Erythroblast (primary cell): ENCODE results near the gene NCR3LG1.

Experiments
- DNase-seq, 2 experiments: peaks; one replicate each; lab custom pipeline; 2025; lab: John Stamatoyannopoulos, UW
- GATA1 ChIP-seq: IDR thresholded peaks from 2 replicates; pipeline ENCODE4 v1.6.1; 2011; ENCODE audit warnings: low read depth, mild to moderate bottlenecking, control low read depth, low read length, moderate library complexity
- POLR2A ChIP-seq: IDR thresholded peaks from 2 replicates; pipeline ENCODE4 v1.6.1; 2011; ENCODE audit warnings: mild to moderate bottlenecking, low read length

Gene NCR3LG1

DNA sequence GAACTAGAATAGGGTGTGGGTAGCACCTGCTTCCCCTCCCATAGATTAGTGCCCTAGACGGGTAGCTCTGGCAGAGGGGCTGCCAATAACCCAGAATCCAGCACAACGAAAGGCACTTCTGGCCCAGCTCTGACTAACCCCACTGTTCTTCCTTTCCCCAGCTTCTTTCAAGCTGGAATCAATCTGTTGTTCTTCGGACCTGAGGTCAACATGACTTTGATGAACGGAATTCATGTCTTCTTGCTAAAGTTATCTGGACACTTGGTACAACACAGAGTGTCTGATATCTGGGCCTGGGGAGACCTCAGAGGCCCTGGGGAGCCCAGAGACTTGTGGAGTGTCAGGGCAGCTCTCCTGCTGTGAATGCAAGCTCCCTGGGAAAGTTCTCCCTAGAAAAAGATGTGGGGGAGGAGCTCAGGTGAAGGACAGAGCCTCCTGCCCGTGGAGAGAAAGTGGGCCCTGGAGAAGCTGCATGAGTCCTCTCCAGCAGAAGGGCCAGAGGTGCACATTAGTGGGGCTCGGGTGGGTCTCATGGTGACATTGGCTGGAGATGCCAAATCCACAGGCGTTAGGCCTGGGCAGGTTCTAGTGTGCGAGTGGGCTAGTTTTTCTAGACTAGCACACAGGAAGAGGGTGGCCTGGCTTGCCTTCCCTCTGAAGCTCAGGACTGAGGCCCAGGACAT, 30.6 kb downstream of the NCR3LG1 start:
- no peak for TF ChIP-seq POLR2A
- no peak for TF ChIP-seq GATA1
- no peak for DNase-seq

GRCh38 chr11:17383461-17383860, 31.9 kb downstream of the NCR3LG1 start:
- DNase-seq = no peak
- no peak for TF ChIP-seq POLR2A
- no peak for TF ChIP-seq GATA1

DNA sequence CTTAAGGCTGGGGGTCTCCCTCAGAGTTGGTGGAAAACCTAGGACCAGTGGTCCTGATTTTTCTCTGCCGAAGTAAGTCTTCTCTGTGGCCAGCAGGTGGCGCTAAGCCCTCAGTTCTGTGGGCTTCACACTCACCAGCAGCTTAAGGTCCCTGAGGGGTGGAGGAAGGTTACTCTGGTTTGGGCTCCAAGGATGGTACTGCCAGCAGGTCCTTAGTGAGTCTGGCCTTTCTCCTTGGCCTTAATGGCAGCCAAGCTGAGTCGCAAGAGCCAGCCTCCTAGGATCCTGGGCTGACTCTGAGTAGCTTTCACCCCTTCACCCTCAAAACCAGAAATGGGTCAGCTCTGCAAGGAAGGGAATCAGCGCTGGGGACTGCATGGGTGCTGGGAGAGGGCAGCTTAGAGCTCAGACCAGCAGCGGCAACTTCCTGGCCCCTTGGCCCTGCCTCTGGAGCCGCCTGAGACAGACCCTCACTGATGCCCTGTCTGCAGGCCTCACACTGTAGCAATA, 32.5 kb downstream of the NCR3LG1 start:
- TF ChIP-seq GATA1 (no peak), POLR2A (no peak)
- DNase-seq = peak; percentile 79 to 87

DNA sequence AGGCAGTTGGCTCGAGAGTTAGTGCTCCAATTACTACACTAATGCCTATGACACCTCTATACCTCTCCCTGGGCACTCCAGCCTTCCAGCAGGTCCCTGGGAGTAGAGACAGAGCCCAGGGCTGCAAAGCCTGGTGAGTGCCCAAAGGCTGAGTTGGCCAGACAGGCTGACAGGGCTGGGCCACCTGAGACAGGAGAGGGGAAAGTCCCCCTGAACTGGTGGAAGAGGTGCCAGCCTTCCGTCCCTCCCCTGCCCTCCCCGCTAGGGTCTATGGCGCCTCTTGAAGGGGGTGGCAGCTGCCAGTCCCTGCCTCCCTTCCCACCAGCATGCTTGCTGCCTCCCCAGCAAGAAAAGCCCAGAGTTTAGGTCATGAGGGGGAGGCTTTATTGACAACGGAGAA, 33.9 kb downstream of the NCR3LG1 start:
- TF ChIP-seq POLR2A (no peak), GATA1 (no peak)
- DNase-seq = no peak

DNA sequence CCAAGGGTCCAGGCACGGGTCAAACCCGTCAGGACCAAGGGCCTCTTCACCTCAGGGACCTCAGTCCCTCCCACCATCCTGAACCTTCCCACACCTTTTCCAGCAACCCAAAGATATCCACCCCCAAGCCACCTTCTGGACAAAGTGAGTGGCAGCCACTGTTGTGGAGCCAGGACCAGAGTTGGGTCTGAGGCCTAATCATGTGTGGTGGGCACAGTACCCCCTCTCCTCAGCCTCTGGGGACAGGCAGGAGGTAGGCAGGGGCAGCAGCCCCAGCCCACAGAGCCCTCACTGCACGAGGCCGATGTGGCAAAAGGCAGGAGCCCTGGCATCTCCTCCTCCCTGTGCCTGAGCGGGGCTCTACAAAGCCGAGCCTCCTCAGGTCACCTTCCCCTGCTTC, 34.3 kb downstream of the NCR3LG1 start:
- DNase-seq = no peak
- no peak for TF ChIP-seq POLR2A
- TF ChIP-seq GATA1 = no peak

GRCh38 chr11:17386331-17387084, 34.9 kb downstream of the NCR3LG1 start:
- peak; percentile 40 to 49 for DNase-seq
- TF ChIP-seq GATA1 (no peak), POLR2A (no peak)

DNA sequence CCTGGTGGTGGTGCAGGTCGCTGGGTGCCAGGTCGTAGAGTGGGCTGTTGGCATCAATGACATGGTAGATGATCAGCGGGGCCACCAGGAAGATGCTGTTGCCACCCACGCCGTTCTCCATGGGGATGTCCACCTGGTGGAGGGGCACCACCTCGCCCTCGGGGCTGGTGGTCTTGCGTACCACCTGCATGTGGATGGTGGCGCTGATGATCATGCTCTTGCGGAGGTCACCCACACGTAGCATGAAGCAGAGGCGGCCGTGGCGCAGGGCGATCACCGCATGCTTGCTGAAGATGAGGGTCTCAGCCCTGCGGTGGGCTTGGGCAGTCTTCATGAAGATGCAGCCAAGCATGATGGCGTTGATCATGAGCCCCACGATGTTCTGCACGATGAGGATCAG, 35.7 kb downstream of the NCR3LG1 start:
- no peak for TF ChIP-seq GATA1
- TF ChIP-seq POLR2A = no peak
- DNase-seq = no peak

GRCh38 chr11:17387811-17388210, 36.2 kb downstream of the NCR3LG1 start:
- TF ChIP-seq GATA1 (no peak), POLR2A (no peak)
- peak in 1 of 2 experiments; percentile 5 for DNase-seq

DNA sequence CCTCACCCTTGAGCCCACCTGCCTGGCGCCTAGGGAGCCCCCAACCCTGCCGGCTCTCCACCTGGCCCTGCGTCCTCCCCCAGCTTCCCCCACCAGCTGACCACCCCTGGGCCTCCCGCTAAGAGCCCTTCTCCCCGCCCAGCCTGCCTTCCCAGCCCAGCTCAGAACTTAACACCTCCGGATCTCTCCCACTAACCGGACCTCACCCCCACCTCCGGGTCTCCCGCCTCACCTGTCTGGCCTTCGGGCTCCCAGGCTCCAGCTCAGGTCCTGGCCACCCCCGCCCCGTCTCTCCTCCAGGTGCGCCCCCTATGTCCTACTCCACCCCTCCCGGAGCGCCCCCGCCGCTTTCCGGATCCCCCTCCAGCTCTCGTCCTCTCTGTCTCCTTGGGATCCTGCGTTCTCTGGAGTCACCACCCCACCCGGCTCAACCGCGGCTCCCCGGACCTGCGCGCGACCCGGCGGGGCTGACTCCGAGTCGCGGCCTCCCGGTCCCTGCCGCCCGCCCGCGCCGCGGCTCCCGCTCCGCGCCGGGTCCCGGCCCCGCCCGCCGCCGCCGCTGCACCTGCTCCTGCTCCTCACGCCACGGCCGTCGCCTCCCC, 37.1 kb downstream of the NCR3LG1 start, which contains the start of gene KCNJ11:
Gene KCNJ11, minus strand, starts transcription at position 51 of the 602 bp plus-strand sequence. CDS start 568 bp downstream, outside the sequence.
- no peak for TF ChIP-seq POLR2A
- TF ChIP-seq GATA1 = no peak
- no peak for DNase-seq

GRCh38 chr11:17389211-17389956, 37.8 kb downstream of the NCR3LG1 start:
- peak; percentile 71 to 80 for DNase-seq
- TF ChIP-seq POLR2A (no peak), GATA1 (no peak)

GRCh38 chr11:17389957-17390649, 38.5 kb downstream of the NCR3LG1 start:
- DNase-seq = no peak
- TF ChIP-seq POLR2A = no peak
- TF ChIP-seq GATA1 = no peak

DNA sequence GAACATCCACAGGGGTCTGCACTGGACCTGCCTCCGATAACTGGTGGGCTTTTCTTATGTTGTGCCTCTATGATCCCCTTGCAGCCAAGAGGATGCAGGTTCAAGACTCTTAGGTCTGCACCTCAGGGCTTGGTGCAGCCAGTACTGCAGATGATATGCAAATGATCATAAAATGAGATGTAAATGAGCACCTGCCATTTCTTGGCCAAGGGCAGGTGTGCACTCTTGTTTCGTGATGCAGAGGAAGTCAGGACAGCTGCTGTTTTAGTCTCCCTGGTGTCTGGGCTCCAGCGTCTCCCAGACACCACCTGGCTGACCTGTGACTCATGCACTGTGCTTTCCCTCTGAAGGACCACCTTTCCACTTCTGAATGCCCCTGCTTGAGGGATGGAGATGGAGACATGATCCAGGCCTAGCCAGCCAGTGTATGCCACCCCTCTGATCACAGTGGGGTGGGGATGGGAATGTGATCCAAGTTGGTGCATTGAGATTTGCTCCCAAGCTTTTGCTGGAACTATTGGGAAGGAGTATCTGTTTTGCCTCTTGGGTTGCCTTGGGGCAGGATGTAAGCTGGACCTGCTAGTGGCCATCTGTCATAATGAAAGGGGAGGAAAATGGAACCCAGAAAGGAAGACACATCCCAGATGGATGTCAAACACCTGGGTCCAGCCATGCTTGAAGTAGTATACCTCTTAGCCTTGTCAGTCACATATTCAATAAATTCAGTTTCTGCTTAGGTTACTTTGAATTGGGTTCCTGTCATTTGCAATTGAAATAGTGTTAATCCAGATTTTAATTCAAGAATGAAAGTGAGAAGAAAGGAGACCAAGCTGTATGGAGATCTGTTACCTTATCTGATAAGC, 40.1 kb downstream of the NCR3LG1 start:
- TF ChIP-seq POLR2A (no peak), GATA1 (no peak)
- no peak for DNase-seq

GRCh38 chr11:17392872-17393271, 41.3 kb downstream of the NCR3LG1 start:
- TF ChIP-seq POLR2A (no peak), GATA1 (no peak)
- DNase-seq = no peak
